NCI-H510A (cell line): ENCODE measurements around the gene FBXO30.

Source experiments
- DNase-seq: peaks from one replicate; lab custom pipeline; 2025; lab: John Stamatoyannopoulos, UW

Gene FBXO30

DNA sequence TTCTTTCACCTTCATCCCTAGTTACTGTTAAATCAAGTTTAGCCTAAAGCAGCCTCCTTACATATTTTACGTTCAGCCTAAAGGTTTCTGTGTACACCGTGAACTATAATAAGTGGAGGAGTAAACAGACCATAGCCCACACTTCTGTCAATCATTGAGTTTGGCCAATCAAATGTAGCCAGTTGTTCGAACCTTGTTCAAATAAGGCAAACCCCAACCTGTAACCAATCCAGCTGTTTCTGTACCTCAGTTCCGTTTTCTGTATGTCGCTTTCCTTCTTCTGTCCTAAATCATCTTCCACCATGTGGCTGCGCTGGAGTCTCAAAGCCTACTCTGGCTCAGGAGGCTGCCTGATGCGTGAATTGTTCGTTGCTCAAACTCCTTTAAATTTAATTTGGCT lies 1.8 kb upstream of the FBXO30 start:
- no peak for DNase-seq

DNA sequence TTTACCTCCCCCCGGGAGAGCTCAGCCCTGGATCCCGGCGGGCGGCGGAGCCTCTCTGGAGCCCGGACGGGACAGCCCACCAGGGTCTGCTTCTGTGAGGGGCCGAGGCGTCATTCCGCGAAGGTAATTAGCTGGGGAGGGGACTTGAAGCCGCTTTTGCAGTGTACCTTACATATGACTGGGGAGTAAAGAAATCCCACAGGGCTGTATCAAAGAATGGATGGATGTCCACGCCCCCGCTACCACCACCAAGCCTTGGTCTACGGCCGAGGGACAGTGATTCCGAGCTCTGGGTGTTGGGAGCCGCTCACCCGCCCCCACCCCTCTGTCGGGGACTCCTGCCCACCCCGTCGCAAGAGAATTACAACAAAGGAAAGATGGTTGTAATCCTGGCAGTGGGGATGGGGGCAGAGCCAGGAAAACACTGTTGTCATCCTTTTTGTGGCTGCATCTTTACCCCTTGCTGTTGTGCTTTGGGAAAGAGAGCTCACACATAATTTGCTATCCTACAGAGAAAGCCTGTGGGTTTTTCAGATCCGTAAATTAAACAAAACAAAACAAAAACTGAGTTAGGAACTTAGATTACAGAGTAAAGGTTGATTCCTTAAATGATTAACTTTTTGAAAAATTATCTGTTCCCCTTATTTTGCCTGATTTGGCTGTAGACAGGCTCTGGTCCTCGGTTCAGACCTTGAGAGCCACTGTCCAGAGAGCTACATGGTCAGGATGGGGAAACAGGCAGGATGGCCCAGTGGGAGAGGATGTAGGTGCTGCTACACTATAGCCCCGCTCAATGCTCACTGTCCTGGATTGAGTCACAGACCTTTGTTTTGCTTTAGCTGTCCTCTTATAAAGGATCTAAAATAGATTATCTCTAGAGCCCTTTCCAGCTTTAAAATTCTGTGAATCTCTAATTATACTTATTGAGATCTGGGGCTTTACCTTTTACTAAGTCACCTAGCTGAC lies 997 bp upstream of the FBXO30 start:
- no peak for DNase-seq

DNA sequence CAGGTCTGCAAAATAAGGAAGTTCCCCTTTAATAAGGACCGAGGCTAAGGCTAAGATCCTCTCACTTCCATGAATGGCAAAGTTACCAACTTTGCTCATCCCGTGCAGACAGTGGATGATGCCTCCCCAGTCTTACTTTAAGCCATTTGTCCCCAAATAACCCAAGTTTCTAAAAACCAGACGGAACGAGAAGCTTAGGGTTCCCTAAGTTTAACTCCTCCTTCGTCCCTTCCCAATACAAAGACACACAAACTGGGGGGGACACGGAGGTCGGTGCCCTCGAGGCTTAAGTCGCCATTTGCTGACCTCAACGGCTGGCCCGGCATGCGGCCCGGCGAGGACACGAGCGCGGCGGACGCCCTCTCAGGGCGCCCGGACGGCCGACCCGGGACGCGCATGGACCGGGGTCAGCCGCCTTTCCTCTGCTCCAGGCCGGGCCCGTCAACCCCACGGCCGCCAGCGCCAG lies 527 bp downstream of the FBXO30 start:
- DNase-seq: no peak

DNA sequence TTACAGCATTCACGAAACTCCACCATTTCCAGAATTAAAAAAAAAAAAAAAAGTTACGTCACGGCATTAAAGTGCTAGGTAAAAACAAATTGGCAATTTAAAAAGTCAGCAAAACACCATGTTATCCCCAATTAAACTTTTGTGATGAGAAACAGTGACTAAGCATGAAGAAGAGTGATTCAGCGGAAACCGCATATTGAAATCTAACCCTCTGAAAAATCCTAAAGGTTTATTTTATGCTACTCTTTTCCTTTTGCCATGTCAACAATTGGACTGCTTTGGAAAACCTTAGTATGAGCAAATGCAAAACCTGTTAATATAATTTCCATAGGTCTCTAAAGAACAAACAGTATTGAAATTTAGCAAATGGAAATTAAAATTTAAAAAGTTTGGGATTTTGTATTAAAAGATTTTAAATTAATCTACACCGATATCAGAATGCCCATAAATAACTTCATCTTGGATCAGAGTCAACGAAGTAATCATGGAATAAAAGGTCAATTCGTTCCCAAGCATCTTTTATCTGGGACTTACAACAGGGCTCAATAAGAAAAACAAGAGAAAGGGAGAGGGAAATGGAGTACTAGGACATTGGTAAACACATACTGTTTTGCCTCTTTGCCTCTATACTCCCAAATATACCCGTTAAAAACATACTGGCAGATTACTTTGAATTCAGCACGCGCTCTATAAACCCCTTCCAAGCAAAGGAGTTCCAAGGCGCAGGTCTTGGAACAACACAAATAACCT lies 1.1 kb downstream of the FBXO30 start:
- no peak for DNase-seq

DNA sequence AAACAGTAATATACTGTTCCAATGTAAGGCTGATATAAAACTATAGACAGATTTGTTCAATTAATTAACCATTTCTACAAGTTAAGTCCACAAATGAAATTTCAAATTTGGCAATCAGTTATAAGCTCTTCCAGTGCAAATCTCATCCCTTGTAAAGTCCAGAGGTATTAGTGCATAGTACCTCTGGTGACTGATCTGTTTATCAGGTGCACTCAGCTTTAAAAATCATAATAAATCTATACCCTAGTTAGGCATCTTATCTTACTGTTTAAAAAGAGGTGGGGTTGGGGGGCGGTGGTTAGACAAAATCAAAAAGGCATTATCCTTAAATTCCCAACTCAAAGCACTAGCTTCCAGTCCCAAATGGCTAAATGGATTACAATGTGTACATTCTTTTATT lies 2.9 kb downstream of the FBXO30 start:
- DNase-seq: no peak

DNA sequence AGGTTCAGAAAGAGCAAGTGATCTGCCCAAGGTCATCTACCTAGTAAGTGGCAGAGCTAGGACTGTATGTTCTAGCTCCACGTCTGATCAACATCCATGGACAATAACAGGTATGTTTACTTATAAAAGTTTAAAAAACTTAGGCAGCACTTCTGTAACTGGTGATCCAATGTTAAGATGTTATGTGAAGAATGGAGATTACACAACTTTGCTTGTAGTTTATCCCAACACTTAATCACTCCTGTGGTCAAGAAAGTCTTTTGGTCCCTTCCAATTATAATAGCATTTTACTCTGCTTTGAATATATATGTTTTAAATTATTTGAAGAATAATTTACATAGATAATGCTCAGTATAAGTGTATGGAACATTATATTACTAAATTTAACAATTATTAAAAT lies 4.8 kb downstream of the FBXO30 start:
- DNase-seq: no peak

DNA sequence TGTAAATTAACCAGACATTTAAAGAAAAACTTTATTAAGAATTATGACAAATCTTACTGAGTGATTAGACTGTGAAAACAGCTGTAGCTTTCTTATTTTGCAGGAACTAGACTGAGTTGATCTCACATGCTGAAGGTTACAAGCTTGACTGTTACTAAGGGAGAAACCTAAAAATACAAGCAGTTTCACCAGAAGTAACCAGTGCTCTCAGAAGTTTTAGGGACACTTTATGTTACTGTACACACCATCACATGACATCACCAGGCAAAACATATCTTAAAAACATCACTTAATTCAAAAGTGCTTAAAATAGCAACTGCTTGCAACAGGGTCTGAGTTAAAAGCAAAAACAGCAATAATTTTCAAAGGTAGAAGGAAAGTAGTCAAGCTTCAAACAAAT lies 5.4 kb downstream of the FBXO30 start:
- no peak for DNase-seq

DNA sequence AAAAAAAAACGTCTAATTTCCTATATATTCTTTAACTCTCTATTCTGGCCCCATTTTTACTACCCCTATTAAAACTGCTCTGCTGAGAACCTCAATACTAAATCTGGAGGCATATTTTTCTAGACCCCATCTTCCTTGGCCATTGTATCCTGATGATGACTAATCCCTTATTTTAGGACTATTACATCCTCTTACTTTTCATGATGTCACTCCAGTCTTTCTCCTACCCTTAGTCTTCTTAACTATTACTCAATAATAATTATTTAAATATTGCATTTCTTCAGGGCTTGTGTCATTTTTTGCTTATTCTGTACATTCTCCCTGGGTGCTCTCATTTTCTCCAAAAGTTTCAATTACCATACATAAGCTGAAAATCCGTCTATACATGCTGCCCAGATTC lies 6.4 kb downstream of the FBXO30 start:
- no peak for DNase-seq

DNA sequence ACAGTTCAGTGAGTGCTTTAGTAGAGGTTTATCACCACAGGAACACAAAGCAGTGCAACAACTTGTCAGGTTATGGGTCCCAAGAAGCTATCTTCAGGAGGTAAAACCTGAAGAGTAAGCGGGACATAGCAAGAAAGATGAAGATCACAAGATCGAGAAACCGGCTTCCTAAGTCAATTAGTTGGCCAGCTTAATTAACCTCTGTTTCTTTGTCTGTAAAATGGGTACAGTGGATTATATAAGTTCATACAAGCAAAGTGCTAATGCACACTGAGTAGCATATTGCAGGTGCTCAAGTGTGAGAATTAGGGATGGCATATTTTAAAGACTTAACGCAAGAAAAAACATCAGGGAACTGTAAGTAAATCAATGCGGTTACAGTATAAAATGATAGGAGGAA lies 12.5 kb downstream of the FBXO30 start:
- DNase-seq: no peak

DNA sequence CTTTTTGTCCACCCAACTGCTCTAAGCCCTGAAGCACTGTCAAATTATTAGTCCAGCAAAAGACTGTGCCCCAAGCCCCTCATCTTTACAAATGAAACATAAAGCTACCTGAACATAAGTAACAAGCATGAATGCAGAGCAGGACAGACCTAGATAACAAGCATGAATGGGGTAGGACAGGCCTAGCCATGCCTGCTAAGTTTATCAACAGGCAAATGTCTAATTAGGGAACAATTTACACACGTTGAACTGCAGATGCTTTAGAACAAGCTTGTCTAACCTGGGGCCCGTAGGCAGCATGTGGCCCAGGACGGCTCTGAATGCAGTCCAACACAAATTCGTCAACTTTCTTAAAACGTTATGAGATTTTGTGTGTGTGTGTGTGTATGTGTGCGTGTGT lies 13.6 kb downstream of the FBXO30 start:
- no peak for DNase-seq

DNA sequence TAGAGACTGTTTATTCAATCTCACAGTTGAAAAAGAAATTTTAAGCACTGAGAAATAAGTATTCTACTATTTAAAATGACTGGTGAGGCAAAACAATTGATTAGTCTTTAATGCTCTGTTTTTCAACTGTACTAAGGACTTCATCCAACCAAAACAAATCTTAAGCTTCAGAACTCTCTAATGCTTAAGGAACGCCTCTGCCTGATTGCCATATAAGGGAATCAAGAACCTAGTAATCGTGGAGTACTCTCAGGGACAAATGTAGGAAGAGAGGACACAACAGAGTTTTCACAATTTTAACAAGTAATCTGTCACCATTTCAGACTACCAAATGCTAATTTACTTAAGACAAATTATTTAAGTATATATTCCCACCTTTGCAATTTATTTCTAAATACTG lies 16.1 kb downstream of the FBXO30 start:
- no peak for DNase-seq

DNA sequence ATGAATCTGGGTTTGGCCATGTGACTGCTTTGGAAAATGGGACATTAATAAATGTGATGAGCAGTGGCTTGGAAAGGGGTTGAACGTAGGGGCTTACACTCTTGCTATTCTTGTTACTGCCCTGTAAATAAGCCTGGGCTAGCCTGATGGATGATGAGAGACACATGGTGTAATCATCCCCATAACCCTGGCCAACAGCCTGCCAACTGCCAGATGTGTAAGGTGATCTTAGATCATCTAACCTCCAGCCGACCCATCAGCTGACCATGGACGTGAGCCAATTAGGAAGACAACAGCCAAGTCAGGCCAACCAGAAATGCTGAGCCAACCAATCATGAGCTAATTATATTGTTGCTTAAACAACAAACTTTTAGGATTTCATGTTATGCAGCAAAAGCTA lies 25.2 kb downstream of the FBXO30 start:
- no peak for DNase-seq

DNA sequence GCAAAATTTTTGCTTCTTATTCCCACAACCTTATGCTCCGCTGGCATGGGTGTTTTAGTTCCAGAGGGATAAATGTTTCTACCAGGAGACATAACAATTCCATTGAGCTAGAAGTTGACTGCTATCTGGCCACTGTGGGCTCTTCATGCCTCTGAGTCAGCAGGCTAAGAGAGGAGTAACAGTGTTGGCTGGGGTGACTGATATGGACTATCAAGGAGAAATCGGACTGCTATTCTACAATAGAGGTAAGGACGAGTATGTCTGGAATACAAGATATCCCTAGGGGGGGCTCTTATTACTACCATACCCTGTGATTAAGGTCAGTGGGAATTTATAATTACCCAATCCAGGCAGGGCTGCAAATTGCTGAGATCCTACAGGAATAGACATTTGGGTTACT lies 26.9 kb downstream of the FBXO30 start:
- no peak for DNase-seq

DNA sequence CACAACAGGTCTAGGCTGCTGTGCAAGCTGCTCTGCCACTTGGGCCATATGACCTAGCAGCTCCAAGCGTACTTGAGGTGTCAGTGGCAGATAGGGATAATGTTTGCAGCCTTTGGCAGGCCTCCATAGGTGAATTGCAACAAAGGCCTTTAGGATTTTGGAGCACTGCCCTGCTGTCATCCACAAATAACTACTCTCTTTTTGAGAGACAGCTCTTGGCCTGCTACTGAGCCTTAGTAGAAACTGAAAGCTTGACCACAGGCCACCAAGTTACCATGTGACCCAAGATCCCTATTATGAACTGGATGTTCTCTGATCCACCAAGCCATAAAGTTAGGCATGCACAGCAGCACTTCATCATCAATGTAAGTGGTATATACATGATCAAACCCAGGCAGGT lies 29.9 kb downstream of the FBXO30 start:
- no peak for DNase-seq

DNA sequence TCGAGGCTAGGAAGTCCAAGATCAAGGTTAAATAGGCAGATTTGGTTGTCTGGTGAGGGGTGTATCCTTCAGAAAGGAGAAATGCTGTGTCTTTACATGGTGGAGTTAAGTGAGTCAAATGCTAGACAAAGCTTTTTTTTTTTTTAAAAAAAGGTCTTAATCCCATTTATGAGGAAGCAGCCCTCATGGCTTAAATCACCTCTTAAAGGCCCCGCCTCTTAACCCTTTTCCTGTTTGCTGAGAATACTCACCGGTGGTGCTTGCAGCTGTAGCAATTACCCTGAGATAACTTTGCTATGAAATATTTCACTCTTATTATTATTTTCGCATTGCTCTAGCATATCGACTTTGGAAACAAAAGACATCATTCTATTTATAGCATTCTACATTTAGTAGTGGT lies 30.8 kb downstream of the FBXO30 start:
- DNase-seq: no peak

DNA sequence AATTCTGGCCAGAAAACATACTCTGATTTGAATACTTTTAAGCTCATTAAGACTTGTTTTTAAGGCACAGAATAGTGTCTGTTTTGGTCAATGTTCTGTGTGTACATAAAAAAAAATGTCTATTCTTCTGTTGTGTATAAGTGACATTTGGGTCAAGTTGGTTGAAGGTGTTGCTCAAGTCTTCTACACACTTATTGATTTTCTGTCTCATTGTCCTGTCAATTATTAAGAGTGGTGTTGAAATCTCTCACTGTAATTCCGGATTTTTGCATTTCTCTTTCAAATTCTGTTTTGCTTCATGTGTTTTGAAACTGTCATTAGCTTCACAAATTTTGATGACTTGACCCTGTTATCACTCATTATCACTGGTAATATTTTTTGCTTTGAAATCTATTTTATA lies 41.7 kb downstream of the FBXO30 start:
- no peak for DNase-seq

DNA sequence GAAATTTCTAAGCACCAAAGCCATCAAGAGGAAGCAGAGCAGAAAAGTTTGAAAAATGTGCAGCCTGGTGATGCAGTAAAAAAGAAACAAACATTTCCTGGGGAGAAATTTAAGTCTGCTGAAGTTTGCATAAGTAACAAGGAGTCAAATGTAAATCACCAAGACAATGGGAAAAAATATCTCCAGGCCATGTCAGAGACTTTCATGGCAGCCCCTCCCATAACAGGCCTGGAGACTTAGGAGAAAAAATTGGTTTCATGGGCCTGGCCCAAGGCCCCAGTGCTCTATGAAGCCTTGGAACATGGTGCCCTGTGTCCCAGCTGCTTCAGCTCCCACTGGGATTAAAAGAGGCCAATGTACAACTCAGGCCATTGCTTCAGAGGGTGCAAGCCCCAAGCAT lies 49.1 kb downstream of the FBXO30 start:
- DNase-seq: no peak

DNA sequence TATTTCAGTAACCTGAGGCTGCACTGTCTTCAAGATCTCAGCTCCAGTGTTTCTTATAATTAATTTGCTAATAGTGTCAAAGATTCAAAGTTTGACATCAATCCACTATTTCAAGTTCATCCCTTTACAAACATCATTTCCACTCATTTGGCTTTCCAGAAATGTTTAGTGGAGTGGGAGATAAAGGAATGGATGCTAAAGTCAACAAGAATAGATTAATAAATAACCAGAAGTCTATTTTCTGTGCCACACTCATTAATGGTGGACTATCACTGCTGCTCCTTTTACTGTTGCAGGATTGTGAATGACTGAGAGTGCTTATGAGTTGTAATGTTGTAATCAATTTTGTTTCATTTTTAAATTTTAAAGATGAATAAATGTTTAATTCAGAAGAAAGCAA lies 50.9 kb downstream of the FBXO30 start:
- DNase-seq: no peak

DNA sequence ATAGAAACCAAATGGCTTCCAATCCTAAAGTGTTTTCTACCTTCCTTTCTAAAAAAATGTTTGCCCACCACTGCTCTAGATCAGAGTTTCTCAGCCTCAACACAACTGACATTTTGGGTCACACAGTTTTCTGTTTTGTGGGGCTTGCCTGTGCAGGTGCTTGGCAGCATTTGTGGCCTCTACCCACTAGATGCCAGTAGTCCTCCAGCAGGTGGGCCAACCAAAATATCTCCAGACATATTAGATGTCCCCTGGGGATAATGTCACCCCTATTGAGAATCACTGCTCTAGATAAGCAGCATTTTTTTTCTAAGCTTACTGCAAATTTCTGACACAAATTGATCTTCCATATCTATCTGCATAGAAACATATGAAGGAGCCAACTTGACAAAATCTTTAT lies 53.0 kb downstream of the FBXO30 start:
- DNase-seq: no peak

DNA sequence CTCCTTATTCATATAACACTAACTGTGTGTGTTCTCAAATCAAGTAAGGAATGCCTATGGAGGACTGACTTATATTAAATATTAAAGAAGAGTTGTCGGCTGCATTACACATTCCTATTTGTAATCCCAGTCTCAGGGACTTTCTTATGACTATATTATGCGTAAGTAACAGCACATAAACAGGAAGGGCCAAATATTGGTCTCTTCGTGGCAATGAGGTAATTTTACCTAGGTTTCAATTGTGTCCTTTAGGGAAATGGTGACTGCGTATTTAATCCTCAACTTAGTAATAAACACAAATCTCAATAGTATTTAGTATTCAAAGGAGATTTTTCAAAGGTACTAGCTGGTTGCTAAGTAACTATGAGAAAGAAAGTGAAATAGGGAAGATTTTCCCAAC lies 56.5 kb downstream of the FBXO30 start:
- no peak for DNase-seq

DNA sequence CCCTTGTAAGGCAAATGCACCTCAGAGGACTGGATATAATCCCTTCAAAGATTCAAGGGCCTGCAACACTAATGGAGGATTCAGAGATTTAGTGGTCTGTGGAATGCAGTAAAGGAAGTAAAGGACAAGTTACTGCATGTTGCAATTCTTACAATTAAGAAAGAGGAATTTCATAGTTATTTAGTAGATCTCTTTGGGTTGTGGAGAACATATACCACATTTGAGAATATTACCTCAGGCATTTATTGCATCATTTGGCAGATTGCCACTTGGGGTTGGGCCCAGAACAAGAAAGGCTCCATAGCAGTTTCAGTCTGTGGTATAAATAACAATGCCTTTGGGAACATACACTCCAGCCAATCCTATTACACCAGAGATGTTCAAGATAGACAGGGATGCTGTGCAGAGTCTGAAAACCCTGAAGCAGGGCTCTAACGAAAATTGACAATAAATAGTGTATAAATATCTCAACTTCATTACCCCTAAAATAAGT lies 58.4 kb downstream of the FBXO30 start:
- DNase-seq: no peak

DNA sequence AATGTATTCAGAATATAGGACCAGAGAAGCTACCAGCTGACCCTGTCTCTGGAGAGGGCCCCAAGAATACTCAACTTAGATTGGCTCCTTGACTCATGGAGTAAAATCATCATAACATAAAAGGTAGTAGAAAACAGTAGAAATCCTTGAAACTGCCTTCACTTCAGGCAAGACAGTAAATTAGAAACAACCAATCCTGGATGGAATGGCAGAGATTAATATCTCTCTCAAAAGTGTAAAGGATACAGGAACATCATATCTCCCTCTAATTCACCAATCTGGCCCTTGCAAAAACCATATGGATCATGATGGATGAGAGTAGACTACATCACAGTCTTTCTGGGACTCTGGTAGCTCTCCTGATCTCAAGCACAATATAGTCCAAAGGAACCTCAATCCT lies 58.9 kb downstream of the FBXO30 start:
- DNase-seq: no peak

DNA sequence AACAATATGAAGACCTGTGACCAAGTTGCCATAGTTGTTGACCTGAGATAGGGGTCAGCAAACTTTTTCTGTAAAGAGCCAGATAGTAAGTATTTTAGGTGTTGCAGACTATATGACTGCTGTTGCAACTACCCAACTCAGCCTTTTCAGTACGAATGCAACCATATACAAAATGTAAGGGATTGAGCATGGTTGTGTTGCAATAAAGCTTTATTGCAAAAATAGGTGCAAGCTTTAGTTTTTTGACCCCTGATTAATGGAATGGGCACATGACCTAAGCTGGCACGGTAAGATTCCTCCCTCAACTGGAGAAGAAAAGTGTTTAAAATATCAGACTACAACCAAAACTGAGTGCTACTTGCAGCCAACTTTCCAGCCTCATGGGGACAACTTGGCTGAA lies 62.0 kb downstream of the FBXO30 start:
- no peak for DNase-seq
